ENCODE results near the gene POLK. TPM values are rescaled to one million over a fixed set of nuclear protein-coding genes. Genes with fewer than 3 reads are reported as not detected.
"Not testable (repeated sequence)": the region's sequence is repeated elsewhere in the genome, so short reads cannot be mapped to it uniquely, and the experiment has no call there.

The POLK gene
- total RNA-seq, 1 donor from 2014 or later: 27.6 TPM

DNA sequence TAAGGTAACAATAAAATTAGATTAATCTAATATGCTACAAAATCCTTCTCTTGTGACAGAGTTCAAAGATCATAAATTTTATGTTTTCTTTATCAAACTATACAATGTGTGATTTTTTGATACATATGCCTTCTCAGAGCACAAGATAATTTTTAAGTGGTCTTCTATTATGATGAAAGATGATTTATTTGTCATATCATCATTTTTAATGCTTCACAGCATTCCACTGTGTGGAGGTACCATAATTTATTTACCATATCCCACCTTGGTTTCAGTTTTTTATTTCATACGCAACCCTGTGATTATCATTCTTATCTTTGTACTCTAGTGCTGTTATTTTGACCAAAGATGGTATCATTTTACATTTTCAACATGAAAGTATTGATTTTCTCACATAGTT is 41.7 kb downstream of the POLK start:
- FAIRE-seq (no peak), DNase-seq (ENCODE audit: low read depth) (no peak)
- Histone ChIP-seq H3K9ac (ENCODE audit: low read length) (no peak overlapping the region), H3K79me2 (ENCODE audit: insufficient read depth, low read length) (peaks cover 3% of the 10 kb centered on the region), H3K4me1 (ENCODE audit: insufficient read depth, low read length) (no peaks in the 10 kb centered on the region), H3K27me3 (ENCODE audit: insufficient read depth, low read length) (no peaks in the 10 kb centered on the region), H3K36me3 (ENCODE audit: insufficient read depth, low read length) (peaks cover 8% of the 10 kb centered on the region), H3K9me3 (ENCODE audit: insufficient read depth, low read depth, low read length) (no peaks in the 10 kb centered on the region), H4K20me1 (ENCODE audit: insufficient read depth, low read length) (no peaks in the 10 kb centered on the region), H3K4me2 (ENCODE audit: low read length) (no peak overlapping the region), H3K27ac (ENCODE audit: low read depth, low read length) (no peak overlapping the region), H2AFZ (ENCODE audit: low read depth, low read length) (no peak overlapping the region), H3K4me3 (ENCODE audit: insufficient read depth, low read depth, low read length) (no peak overlapping the region)
- H3K27ac Mint-ChIP-seq (ENCODE audit: unreplicated experiment): no peak overlapping the region
- no peak overlapping the region for H3K4me3 Mint-ChIP-seq (ENCODE audit: unreplicated experiment)
- no peaks in the 10 kb centered on the region for H3K27me3 Mint-ChIP-seq (ENCODE audit: low read depth, unreplicated experiment)
- no peaks in the 10 kb centered on the region for H3K9me3 Mint-ChIP-seq (ENCODE audit: unreplicated experiment)
- no peaks in the 10 kb centered on the region for H3K4me1 Mint-ChIP-seq (ENCODE audit: low read depth, unreplicated experiment)
- no peak for TF ChIP-seq EZH2 (IDR thresholded peaks at IDR 0.05; ENCODE audit: insufficient read depth, low read length)
- TF ChIP-seq, protein P1, sequence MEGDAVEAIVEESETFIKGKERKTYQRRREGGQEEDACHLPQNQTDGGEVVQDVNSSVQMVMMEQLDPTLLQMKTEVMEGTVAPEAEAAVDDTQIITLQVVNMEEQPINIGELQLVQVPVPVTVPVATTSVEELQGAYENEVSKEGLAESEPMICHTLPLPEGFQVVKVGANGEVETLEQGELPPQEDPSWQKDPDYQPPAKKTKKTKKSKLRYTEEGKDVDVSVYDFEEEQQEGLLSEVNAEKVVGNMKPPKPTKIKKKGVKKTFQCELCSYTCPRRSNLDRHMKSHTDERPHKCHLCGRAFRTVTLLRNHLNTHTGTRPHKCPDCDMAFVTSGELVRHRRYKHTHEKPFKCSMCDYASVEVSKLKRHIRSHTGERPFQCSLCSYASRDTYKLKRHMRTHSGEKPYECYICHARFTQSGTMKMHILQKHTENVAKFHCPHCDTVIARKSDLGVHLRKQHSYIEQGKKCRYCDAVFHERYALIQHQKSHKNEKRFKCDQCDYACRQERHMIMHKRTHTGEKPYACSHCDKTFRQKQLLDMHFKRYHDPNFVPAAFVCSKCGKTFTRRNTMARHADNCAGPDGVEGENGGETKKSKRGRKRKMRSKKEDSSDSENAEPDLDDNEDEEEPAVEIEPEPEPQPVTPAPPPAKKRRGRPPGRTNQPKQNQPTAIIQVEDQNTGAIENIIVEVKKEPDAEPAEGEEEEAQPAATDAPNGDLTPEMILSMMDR (IDR thresholded peaks at IDR 0.05; ENCODE audit: insufficient read depth, low read depth, low read length): no peak
- peaks cover 14% of the 10 kb centered on the region for H3K36me3 Mint-ChIP-seq (ENCODE audit: low read depth, unreplicated experiment)

DNA sequence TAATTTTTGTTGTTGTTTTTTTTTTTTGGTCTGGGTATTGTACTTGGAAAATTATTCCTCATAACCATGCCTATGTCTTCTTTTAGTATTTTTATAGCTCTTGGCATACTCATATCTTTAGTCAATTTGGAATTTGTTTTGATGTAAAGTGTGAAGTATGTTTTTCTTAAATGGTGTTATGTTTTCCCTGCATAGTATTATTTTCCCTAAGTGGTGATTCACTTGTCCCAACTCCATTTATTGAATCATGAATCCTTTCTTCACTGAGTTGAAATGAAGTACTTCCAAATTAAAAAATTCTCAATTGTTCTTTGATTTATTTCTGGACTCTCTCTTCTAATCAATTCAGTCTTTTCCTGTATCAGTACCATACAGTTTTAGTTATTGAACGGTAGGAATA is 46.5 kb downstream of the POLK start:
- Histone ChIP-seq H3K4me2 (ENCODE audit: low read length) (no peak overlapping the region), H3K9me3 (ENCODE audit: insufficient read depth, low read depth, low read length) (no peaks in the 10 kb centered on the region), H3K27ac (ENCODE audit: low read depth, low read length) (no peak overlapping the region), H3K79me2 (ENCODE audit: insufficient read depth, low read length) (peaks cover 16% of the 10 kb centered on the region), H4K20me1 (ENCODE audit: insufficient read depth, low read length) (no peaks in the 10 kb centered on the region), H3K4me1 (ENCODE audit: insufficient read depth, low read length) (no peaks in the 10 kb centered on the region), H3K4me3 (ENCODE audit: insufficient read depth, low read depth, low read length) (no peak overlapping the region), H2AFZ (ENCODE audit: low read depth, low read length) (no peak overlapping the region), H3K9ac (ENCODE audit: low read length) (no peak overlapping the region), H3K27me3 (ENCODE audit: insufficient read depth, low read length) (no peaks in the 10 kb centered on the region), H3K36me3 (ENCODE audit: insufficient read depth, low read length) (no peaks in the 10 kb centered on the region)
- no peak for FAIRE-seq
- Mint-ChIP-seq H3K4me1 (ENCODE audit: low read depth, unreplicated experiment) (no peaks in the 10 kb centered on the region), H3K27ac (ENCODE audit: unreplicated experiment) (no peak overlapping the region), H3K4me3 (ENCODE audit: unreplicated experiment) (no peak overlapping the region), H3K36me3 (ENCODE audit: low read depth, unreplicated experiment) (peaks cover 30% of the 10 kb centered on the region), H3K27me3 (ENCODE audit: low read depth, unreplicated experiment) (no peaks in the 10 kb centered on the region), H3K9me3 (ENCODE audit: unreplicated experiment) (peaks cover 7% of the 10 kb centered on the region)
- no peak for DNase-seq (ENCODE audit: low read depth)
- no peak for TF ChIP-seq EZH2 (IDR thresholded peaks at IDR 0.05; ENCODE audit: insufficient read depth, low read length)
- TF ChIP-seq, protein P1 (IDR thresholded peaks at IDR 0.05; ENCODE audit: insufficient read depth, low read depth, low read length): no peak

- H3K36me3 Mint-ChIP-seq (ENCODE audit: low read depth, unreplicated experiment): peaks cover 31% of the 10 kb centered on the region
- Histone ChIP-seq H2AFZ (ENCODE audit: low read depth, low read length) (no peak overlapping the region), H3K4me2 (ENCODE audit: low read length) (no peak overlapping the region)
Measured at GRCh38 chr5:75558981-75559632, 47.4 kb downstream of the POLK start.

DNA sequence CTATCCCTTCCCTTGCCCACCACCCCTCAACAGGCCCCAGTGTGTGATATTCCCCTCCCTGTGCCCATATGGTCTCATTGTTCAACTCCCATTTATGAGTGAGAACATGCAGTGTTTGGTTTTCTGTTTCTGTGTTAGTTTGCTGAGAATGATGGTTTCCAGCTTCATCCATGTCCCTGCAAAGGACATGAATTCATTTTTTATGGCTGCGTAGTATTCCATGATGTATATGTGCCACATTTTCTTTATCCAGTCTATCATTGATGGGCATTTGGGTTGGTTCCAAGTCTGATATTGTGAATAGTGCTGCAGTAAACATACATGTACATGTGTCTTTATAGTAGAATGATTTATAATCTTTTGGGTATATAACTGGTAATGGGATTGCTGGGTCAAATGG is 49.0 kb downstream of the POLK start:
- H3K9me3 ChIP-seq (ENCODE audit: insufficient read depth, low read depth, low read length); H2AFZ ChIP-seq (ENCODE audit: low read depth, low read length); H3K36me3 ChIP-seq (ENCODE audit: insufficient read depth, low read length); H3K4me1 ChIP-seq (ENCODE audit: insufficient read depth, low read length); H3K27ac Mint-ChIP-seq (ENCODE audit: unreplicated experiment); H3K27ac ChIP-seq (ENCODE audit: low read depth, low read length); H3K4me1 Mint-ChIP-seq (ENCODE audit: low read depth, unreplicated experiment); H3K27me3 Mint-ChIP-seq (ENCODE audit: low read depth, unreplicated experiment); DNase-seq (ENCODE audit: low read depth); H3K9ac ChIP-seq (ENCODE audit: low read length); H3K4me2 ChIP-seq (ENCODE audit: low read length); FAIRE-seq; H3K4me3 Mint-ChIP-seq (ENCODE audit: unreplicated experiment); H3K4me3 ChIP-seq (ENCODE audit: insufficient read depth, low read depth, low read length); H4K20me1 ChIP-seq (ENCODE audit: insufficient read depth, low read length); H3K27me3 ChIP-seq (ENCODE audit: insufficient read depth, low read length): not testable (repeated sequence)
- H3K79me2 ChIP-seq (ENCODE audit: insufficient read depth, low read length): peaks cover 30% of the 10 kb centered on the region
- Mint-ChIP-seq H3K9me3 (ENCODE audit: unreplicated experiment) (peaks cover 25% of the 10 kb centered on the region), H3K36me3 (ENCODE audit: low read depth, unreplicated experiment) (peaks cover 32% of the 10 kb centered on the region)

More at GRCh38 chr5:75558981-75559632, 47.4 kb downstream of the POLK start:
- peaks cover 18% of the 10 kb centered on the region for H3K79me2 ChIP-seq (ENCODE audit: insufficient read depth, low read length)
- no peak overlapping the region for H3K27ac Mint-ChIP-seq (ENCODE audit: unreplicated experiment)
- H3K4me1 Mint-ChIP-seq (ENCODE audit: low read depth, unreplicated experiment): no peaks in the 10 kb centered on the region
- TF ChIP-seq, protein P1 (IDR thresholded peaks at IDR 0.05; ENCODE audit: insufficient read depth, low read depth, low read length): no peak
- no peak for TF ChIP-seq EZH2 (IDR thresholded peaks at IDR 0.05; ENCODE audit: insufficient read depth, low read length)
- FAIRE-seq (no peak), DNase-seq (ENCODE audit: low read depth) (no peak)
- H4K20me1 ChIP-seq (ENCODE audit: insufficient read depth, low read length): no peaks in the 10 kb centered on the region
- H3K4me3 ChIP-seq (ENCODE audit: insufficient read depth, low read depth, low read length): no peak overlapping the region
- H3K27me3 ChIP-seq (ENCODE audit: insufficient read depth, low read length): no peaks in the 10 kb centered on the region
- H3K9me3 ChIP-seq (ENCODE audit: insufficient read depth, low read depth, low read length): no peaks in the 10 kb centered on the region
- H3K27me3 Mint-ChIP-seq (ENCODE audit: low read depth, unreplicated experiment): no peaks in the 10 kb centered on the region
- H3K27ac ChIP-seq (ENCODE audit: low read depth, low read length): no peak overlapping the region
- H3K4me3 Mint-ChIP-seq (ENCODE audit: unreplicated experiment): no peak overlapping the region
- H3K9me3 Mint-ChIP-seq (ENCODE audit: unreplicated experiment): peaks cover 14% of the 10 kb centered on the region
- no peaks in the 10 kb centered on the region for H3K4me1 ChIP-seq (ENCODE audit: insufficient read depth, low read length)
- no peaks in the 10 kb centered on the region for H3K36me3 ChIP-seq (ENCODE audit: insufficient read depth, low read length)
- no peak overlapping the region for H3K9ac ChIP-seq (ENCODE audit: low read length)

Data from astrocyte (in vitro differentiated cells and primary cell).